ENCODE measurements around the gene PRKCA.

The PRKCA gene

GRCh38 chr17:66523378-66524200 is 221.2 kb downstream of the PRKCA start:
- DNase-seq, result no peak

DNA sequence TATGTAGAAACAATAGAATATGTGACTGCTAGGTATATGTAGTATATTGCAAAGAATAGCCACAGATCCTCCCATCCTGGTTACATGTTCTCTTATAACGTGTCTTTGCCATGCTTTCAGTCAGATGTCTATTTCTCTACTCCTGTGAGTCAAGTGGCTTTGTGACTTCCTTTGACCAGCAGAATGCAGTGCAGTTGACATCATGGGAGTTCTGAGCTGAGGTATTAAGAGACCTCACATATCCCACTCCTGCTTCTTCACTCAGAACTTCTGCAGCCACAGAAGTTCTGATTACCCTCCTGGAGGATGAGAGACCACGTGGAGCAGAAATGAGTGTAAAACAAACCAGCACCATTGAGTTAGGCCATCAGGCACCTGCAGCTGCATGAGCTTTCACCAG is 222.5 kb downstream of the PRKCA start:
- DNase-seq, result no peak

DNA sequence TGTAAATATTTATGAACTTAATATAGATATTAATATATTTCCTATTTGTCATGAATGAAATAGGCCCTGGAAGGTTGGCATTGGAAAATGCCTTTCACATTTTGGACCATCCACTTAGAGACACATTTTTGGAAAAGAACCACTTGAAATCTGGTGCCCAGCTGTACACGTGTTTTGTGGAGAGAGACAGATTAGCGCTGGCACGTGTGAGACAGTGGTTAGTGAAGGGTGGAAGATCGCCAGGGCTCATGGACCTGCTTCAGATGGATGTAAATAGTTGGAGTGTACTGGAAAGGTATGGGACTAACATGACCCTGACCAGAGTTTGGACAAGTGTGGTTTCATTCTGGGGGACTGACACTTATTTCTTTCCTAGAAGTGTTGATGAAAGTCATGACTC is 222.9 kb downstream of the PRKCA start:
- DNase-seq, result no peak

DNA sequence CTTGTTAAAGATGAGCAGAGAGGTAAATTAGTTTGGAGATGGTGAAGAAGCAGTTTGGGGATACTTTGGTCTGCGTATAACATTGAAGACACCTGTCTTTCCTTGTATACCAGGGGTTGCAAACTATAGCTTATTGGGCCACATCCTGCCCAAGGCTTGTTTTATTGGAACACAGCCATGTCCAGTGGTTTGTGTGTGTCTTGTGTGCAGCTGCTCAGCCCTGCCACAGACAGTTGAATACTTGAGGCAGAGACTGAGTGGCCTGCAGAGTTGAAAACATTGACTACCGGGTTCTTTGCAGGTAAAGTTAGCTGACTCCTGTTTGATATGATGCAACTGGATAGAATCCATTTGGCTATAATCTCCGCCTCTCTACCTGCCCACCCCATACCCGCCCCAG is 224.4 kb downstream of the PRKCA start:
- DNase-seq, result no peak

DNA sequence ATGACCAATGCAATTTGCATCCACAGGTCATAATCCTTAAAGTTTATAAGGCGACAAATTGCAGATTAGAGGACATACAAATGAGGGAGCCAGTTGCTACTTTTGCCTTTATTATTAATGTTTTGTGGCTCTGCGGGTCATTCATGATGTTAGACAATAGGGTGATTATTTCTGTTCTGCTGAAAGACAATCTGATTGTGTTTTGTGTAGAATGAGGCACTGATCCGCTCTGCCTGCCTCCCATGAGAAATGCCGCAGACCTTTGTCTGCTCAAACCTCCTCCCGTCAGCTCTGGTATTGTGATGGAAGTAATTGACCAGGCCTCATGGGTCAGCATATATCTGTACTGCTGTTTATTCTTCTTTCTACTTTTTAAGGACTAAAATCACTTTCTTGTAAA is 224.9 kb downstream of the PRKCA start:
- no peak for DNase-seq

GRCh38 chr17:66531851-66532295 is 229.5 kb downstream of the PRKCA start:
- DNase-seq, result no peak

DNA sequence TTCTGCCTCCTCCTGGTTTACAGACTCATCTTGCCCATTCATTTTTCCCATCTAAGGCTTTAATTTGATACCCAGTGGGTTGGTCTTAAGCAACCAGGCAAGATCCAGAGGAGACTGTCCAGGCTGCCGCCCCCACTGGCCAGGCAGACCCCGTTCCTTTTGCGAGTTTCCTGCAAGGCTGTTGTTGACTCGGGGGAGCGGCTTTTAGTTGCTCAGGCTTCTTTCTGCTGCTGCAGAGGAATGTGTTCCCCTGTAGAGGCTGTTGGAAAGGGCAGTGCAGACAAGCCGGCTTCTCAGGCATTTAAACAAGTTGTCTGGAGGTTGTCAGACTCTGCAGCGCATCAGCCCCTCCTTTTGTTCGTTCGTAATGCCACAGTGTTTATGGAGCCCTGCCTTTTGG is 231.2 kb downstream of the PRKCA start:
- no peak for DNase-seq

DNA sequence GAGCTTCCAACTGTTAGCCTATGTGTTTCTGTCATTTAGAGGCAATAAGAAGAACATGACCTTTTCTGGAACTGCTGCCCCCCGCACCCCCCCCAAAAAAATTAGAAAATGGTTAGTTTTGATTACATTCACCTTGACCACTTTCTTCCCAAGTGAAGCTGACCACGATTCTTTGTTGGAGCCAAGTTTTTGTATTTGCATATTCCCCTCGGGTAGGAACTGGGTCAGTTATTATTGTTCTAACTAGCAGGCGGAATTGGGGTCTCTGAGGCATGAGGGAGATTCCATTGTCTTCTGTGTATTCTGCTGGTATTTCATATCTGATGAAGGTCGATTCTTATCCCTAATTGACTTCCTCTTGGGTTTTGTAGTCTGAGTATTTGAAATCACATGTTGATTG is 231.6 kb downstream of the PRKCA start:
- DNase-seq, result no peak

DNA sequence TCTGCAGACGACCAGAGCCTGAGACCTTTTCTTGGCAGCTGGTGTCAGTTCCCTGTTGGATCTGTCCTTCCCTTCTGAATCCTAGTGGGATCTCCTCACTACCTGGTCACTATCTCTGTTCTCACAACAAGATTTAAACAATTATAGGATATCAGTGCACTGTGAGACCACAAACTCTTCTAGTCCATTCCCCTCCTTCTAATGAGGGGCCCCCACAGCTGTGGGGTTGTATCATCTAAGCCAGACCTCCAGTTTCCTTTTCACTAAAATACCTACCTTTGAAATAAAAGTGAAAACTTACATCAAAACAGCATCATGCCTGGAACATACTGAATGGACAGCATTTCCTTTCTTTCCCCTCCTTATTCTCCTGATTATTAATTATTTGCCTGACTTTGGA is 233.2 kb downstream of the PRKCA start:
- DNase-seq, result no peak

DNA sequence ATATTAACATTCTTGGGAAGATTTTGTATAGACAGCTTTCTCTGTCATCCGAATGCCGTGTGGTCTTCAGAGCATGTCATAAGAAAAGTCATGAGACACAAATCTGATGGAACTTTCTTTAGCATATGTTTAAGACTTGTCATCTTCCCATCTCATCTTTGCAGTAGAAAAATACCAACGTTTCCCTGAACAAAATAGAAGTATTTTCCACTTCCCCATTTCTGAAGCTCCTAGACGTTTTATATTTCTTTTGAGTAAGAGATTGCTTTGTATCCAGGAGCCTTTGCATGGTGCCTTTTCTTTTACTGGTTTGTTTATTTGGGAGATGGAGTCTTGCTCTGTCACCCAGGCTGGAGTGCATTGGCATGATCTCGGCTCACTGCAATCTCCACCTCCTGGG is 235.1 kb downstream of the PRKCA start:
- no peak for DNase-seq

DNA sequence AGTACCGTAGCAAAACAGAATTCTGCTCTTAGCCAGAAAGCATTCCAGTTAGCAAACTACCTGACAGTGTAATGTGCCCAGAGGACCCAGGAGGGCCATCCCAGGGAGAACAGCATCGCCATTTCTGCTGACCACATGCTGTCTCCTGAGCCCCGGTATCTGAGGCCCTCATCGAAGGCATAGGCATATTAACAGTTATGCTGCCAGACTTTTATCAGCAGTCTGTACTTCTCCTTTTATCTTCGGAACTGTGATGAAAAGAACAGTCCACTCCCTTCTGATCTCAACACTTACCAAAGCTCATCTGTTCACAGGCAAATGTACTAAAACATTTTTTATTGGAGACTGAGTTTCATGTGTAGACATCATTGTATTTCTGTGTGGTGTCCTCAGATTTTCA is 236.4 kb downstream of the PRKCA start:
- no peak for DNase-seq

GRCh38 chr17:66540131-66540781 is 237.8 kb downstream of the PRKCA start:
- no peak for DNase-seq

- no peak for DNase-seq
These were observed 239.2 kb downstream of the PRKCA start for GRCh38 chr17:66541461-66542128.

DNA sequence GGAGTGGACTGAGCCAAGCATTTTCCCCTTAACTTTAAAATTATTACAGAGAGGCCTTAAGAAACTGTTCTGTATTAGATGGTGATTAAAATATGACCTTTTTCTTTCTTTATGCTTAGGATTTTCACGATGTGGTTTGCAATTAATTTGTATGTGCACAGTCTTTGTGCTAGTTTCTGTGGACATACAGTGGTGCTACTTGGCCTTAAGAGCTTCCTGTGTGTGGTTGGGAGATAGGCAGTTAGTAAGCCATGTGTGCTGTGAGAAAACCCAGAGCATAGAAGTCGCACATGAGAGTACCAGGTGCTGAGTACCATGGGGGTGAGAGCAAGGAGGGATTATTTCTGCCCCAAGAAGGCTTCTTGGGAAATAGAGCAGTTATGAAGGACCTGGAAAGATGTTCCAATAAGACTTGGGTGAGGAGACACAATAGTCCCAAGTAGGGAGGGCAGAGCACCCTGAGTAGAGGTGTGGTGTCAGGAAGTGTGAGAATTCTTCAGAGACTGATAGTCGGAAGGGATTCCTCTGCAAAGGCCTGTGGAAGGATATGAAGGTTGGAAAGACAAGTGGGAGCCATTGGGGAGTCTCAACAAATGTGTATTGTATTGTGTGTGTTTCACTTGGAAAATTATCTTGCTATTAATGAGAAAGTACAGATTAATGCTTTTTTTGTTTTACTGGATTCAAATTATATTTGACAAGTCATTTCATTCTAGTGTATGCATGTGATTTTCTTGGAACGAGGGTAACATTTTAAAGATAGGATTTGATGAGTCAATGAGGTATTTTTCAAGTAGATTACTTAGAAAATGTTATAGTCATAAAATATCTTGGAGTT is 239.9 kb downstream of the PRKCA start:
- DNase-seq, result no peak

DNA sequence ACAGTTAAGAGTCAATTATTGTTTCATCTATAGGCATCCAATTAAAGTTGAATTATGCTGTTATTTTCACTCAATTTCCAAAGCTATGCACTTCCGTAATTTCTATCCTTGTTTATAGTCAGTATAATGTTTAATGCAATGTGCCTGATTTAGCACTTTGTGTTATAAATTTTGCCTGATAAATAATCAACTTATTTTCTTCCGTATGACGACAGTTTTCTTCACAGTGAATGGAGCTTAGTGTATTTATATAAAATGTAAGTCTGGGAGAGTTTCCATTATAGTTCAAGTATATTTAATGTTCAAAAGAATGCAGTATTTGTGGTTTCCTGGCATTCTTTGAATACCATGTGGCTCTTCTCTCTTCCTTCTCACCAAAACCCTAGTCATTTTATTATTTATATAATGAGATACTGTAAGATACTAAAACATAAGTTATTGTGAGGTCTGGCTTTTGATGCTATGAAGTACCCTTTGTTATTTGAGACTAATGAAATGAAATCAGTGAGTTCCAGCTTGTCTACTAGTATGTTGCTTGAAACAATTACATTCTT is 240.6 kb downstream of the PRKCA start:
- no peak for DNase-seq

DNA sequence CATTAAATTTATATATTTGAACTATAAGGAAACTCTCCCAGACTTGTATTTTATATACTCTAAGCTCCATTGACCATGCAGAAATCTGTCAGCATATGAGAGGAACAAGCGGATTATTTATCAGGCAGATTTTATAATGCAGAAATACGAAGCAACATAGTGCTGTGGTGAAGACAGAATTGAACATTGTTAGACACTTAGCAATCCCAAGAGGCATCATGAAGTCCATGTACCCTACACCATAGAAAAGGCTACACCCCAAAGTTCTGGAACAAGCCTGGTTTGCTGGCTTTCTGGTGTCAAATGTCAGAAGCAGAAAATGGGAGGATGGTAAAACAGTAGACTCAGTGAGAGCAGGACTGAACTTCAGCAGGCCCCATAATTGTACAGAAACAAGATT is 241.1 kb downstream of the PRKCA start:
- no peak for DNase-seq

GRCh38 chr17:66545918-66546317 is 243.5 kb downstream of the PRKCA start:
- DNase-seq, result no peak

DNA sequence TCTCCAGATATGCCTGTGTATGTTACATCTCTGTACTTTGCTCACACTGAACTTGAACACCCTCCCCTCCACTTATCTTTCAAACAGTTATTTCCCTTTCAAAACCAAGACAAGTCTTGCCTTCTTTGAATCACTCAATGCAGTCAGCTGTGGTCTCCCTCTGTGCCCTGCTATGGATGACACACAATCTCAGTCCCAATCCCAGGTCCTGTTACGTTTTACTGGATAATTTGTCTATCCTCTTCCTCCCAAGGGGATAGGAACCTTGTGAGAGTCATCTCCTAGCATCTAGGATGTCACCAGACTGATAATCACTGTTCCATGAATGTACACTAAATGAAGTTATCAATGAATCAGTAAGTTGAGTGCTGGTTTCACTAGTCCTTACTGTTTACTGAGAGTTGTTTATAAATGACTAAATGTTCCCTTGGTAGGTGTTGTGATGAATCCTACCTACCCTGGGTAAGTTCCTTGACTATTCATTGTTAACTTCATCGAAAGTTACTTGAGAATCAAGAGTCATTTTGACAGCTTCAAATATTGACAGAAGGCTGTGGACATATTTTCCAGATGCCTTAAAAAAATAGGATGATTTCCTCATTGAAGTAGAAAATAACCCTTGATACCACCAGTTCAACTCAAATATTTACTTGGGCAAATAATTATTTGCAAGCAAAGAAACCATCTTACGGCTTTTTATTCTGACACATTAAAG is 244.9 kb downstream of the PRKCA start:
- DNase-seq, result no peak

- DNase-seq, result no peak
These were observed 245.7 kb downstream of the PRKCA start for GRCh38 chr17:66548158-66548557.

DNA sequence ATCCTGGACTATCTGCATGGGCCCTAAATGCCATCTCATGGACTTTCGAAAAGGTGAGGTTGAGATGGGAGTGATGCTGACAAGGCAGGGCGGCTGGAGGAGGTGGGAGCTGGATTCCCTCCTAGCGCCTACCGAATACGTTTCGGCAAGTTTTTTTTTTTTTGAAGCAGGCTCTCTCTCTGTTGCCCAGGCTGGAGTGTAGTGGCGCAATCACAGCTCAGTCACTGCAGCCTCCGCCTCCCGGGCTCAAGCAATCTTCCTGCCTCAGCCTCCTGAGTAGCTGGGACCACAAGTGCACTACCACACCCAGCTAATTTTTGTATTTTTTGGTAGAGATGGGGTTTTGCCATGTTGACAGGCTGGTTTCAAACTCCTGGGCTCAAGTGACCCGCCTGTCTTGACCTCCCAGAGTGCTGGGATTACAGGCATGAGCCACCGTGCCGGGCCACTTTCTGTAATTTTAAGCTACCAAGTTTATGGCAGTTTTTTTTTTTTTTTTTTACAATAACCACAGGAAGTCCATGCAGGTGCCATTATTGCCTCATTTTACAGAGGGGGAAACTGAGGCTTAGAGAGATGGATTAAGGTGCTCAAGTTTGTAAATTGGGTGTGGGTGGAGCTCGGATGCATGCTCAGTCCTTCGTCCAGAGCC is 246.4 kb downstream of the PRKCA start:
- DNase-seq, result no peak

- no peak for DNase-seq
These were observed 246.9 kb downstream of the PRKCA start for GRCh38 chr17:66549311-66549704.
